Fibroblast of lung (primary cell): ENCODE data around the gene ETFA.

Source experiments
- EZH2 ChIP-seq: IDR thresholded peaks from 2 replicates; pipeline ENCODE4 v1.5.1; 2012; ENCODE audit warnings: low read length, control low read depth, mild to moderate bottlenecking; ENCODE audit errors: missing control alignments
- TF ChIP-seq, protein P1 (sequence below), 2 donors: IDR thresholded peaks in 1 of 2; conservative IDR thresholded peaks in 1 of 2; 1 replicate in 1 of 2; 2 replicates in 1 of 2; pipeline ENCODE4 v1.5.1; 2011 to 2012; ENCODE audit warnings: low read length in 2 of 2, control low read depth in 1 of 2, inconsistent platforms in 1 of 2, low read depth in 1 of 2, mild to moderate bottlenecking in 1 of 2

- TF ChIP-seq, protein P1, sequence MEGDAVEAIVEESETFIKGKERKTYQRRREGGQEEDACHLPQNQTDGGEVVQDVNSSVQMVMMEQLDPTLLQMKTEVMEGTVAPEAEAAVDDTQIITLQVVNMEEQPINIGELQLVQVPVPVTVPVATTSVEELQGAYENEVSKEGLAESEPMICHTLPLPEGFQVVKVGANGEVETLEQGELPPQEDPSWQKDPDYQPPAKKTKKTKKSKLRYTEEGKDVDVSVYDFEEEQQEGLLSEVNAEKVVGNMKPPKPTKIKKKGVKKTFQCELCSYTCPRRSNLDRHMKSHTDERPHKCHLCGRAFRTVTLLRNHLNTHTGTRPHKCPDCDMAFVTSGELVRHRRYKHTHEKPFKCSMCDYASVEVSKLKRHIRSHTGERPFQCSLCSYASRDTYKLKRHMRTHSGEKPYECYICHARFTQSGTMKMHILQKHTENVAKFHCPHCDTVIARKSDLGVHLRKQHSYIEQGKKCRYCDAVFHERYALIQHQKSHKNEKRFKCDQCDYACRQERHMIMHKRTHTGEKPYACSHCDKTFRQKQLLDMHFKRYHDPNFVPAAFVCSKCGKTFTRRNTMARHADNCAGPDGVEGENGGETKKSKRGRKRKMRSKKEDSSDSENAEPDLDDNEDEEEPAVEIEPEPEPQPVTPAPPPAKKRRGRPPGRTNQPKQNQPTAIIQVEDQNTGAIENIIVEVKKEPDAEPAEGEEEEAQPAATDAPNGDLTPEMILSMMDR (conservative IDR thresholded peaks at IDR 0.05 in 1 of 2, IDR thresholded peaks at IDR 0.05 in 1 of 2; ENCODE audit: low read depth in 1 of 2, low read length in 2 of 2): no peak
- TF ChIP-seq EZH2: no peak
These were observed 94.0 kb downstream of the ETFA start for GRCh38 chr15:76217029-76217881.
